RWPE1 (cell line): ENCODE results near the gene ATP8A1.

ENCODE experiments used
- CTCF ChIA-PET: fragments of 350-600 bp; sonication (Branson Sonifier 250); formaldehyde crosslinking; extraction: SDS; loops from one replicate; lab custom pipeline; 2021; lab: Yijun Ruan, JAX
- POLR2A ChIA-PET: fragments of 400-600 bp; formaldehyde crosslinking; extraction: SDS; loops from one replicate; lab custom pipeline; 2020; ENCODE audit warnings: antibody characterized with exemption; ENCODE audit not compliant: low non-redundant PET; lab: Yijun Ruan, JAX
- DNase-seq: peaks from one replicate; pipeline ENCODE4 v3.0.0; 2012; ENCODE audit warnings: low spot score
- H3K27ac ChIP-seq: fragments of 450-650 bp; 2 replicates; pipeline ENCODE4 v1.5.1; 2017
- CTCF ChIP-seq: fragments of 450-650 bp; conservative IDR thresholded peaks from 2 replicates; pipeline ENCODE4 v1.5.1; 2017; ENCODE audit warnings: low read depth, mild to moderate bottlenecking

Gene ATP8A1

GRCh38 chr4:42480717-42481116, 176.2 kb downstream of the ATP8A1 start:
- DNase-seq = no peak
- ChIA-PET CTCF (interaction anchor here (0.6 kb wide), 1 partner anchor 86 kb away, joined by 3 read pairs; no protein-coding TSS in a partner anchor), POLR2A (no interaction called here)
- H3K27ac ChIP-seq = no peak overlapping the region
- TF ChIP-seq CTCF = no peak

GRCh38 chr4:42480281-42480680, 176.6 kb downstream of the ATP8A1 start:
- ChIA-PET CTCF (no interaction called here), POLR2A (no interaction called here)

DNA sequence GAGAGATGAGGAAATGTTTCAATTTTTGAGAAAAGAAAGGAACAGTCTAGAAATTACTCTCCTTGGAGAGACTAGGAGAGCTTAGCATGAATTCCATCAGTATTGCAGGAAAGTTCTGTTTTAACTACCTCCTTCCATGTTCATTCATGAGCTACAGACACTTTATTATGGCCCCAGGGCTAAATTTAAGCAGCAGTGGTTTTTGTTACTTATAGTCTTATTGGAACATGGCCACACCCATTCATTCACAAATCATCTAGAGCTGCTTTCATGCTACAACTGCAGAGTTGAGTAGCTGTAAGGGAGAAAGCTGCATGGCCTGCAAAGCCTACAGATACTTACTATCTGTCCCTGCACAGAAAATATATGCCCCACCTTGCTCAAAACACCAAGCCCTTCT, 178.0 kb downstream of the ATP8A1 start:
- no peak overlapping the region for H3K27ac ChIP-seq
- no peak for TF ChIP-seq CTCF
- DNase-seq = no peak
- POLR2A ChIA-PET = no interaction called here
- CTCF ChIA-PET = no interaction called here

More at GRCh38 chr4:42480281-42480680, 176.6 kb downstream of the ATP8A1 start:
- TF ChIP-seq CTCF = no peak
- no peak for DNase-seq
- H3K27ac ChIP-seq = no peak overlapping the region

DNA sequence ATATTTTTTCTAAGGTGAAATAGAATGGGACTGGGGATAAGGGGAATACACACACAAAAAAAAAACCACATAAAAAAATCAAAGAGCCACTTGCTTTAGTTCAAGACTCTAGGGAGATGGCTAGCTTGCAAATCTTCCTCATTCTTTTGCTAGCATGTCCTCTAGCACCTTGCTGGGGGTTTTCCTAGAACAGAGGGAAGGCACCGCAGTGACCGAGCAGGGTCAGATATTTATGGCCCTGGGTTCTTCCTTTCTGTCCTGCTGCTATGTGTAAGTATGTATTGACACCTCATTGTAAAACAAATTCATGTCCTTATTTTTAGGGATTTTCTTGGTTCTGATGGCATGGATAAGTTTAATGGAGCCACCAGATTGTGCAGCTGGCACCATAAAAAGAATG, 178.4 kb downstream of the ATP8A1 start:
- ChIA-PET POLR2A (no interaction called here), CTCF (interaction anchor here (0.6 kb wide), 1 partner anchor 147 kb away, joined by 3 read pairs; no protein-coding TSS in a partner anchor)
- H3K27ac ChIP-seq = no peak overlapping the region
- DNase-seq = no peak
- no peak for TF ChIP-seq CTCF

DNA sequence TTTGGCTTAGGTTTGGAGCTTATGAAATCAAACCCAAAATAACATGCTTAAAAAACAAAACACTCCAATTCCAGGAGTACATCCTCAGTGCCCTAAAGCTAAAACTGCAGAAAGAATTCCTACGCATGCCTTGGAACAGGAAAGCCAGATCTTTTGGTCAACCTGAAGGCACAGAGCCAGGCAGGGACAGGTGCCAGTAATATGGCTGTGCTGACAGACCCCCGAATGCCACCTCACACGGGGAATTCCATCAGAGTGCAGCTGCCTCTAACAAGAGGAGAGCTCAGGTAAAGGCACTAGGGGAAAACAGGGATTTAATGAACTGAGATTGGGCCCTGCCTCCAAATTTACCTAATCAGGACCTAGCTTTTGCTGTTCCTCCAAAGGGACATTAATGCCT, 182.5 kb downstream of the ATP8A1 start:
- CTCF ChIA-PET = interaction anchor here (0.7 kb wide), 1 partner anchor 65 kb away, joined by 3 read pairs; no protein-coding TSS in a partner anchor
- POLR2A ChIA-PET = no interaction called here
- no peak for DNase-seq
- H3K27ac ChIP-seq = no peak overlapping the region
- no peak for TF ChIP-seq CTCF

GRCh38 chr4:42473071-42473684, 183.7 kb downstream of the ATP8A1 start:
- POLR2A ChIA-PET = no interaction called here
- no peak for DNase-seq
- no peak for TF ChIP-seq CTCF
- H3K27ac ChIP-seq = no peak overlapping the region
- CTCF ChIA-PET = no interaction called here
